HepG2 (cell line): ENCODE results near the gene LAMA5. TPM values are rescaled to one million over a fixed set of nuclear protein-coding genes. Genes with fewer than 3 reads are reported as not detected.

Experiments used
- CTCF ChIP-seq: sonication (generic); formaldehyde crosslinking; IDR thresholded peaks from 2 replicates; pipeline ENCODE4 v1.5.0; 2020; ENCODE audit warnings: mild to moderate bottlenecking, missing genetic modification reagents, moderate library complexity
- DZIP1 ChIP-seq: sonication (generic); formaldehyde crosslinking; IDR thresholded peaks from 2 replicates; pipeline ENCODE4 v1.5.0; 2020; ENCODE audit warnings: mild to moderate bottlenecking, missing genetic modification reagents
- EP300 ChIP-seq, 3 experiments: sonication (generic) in 1 of 3; formaldehyde crosslinking in 1 of 3; IDR thresholded peaks; 2 replicates each; pipeline versions ENCODE4 v1.5.1 to v1.6.1; 2011 to 2020; ENCODE audit warnings: low read depth in 2 of 3, low read length in 2 of 3, borderline replicate concordance in 1 of 3, improper control_type of control experiment in 1 of 3, mild to moderate bottlenecking in 1 of 3, missing genetic modification reagents in 1 of 3, moderate library complexity in 1 of 3
- FOXK1 ChIP-seq: sonication (generic); formaldehyde crosslinking; IDR thresholded peaks from 2 replicates; pipeline ENCODE4 v1.4.0; 2020; ENCODE audit warnings: low read depth, missing genetic modification reagents, borderline replicate concordance
- GABPB1 ChIP-seq: IDR thresholded peaks from 2 replicates; pipeline ENCODE4 v1.6.1; 2016; ENCODE audit warnings: mild to moderate bottlenecking, missing genetic modification reagents, moderate library complexity, missing compliant biosample characterization
- GPN1 ChIP-seq: sonication (generic); formaldehyde crosslinking; IDR thresholded peaks from 2 replicates; pipeline ENCODE4 v1.5.1; 2020; ENCODE audit warnings: missing genetic modification reagents, borderline replicate concordance
- HNRNPUL1 ChIP-seq: fragments of 200-400 bp; formaldehyde crosslinking; IDR thresholded peaks from 2 replicates; pipeline ENCODE4 v1.6.1; 2017; ENCODE audit warnings: low read depth, mild to moderate bottlenecking, low read length, moderate library complexity
- POLR2G ChIP-seq: fragments of 200-400 bp; formaldehyde crosslinking; IDR thresholded peaks from 2 replicates; pipeline ENCODE4 v1.6.1; 2018; ENCODE audit warnings: mild to moderate bottlenecking, low read depth, low read length, moderate library complexity
- STAG1 ChIP-seq: sonication (generic); formaldehyde crosslinking; IDR thresholded peaks from 2 replicates; pipeline ENCODE4 v1.4.0; 2020; ENCODE audit warnings: missing genetic modification reagents
- TERF1 ChIP-seq: sonication (generic); formaldehyde crosslinking; IDR thresholded peaks from 2 replicates; pipeline ENCODE4 v1.8.0; 2022; ENCODE audit warnings: mild to moderate bottlenecking, missing genetic modification reagents, moderate library complexity
- TMF1 ChIP-seq: sonication (generic); formaldehyde crosslinking; IDR thresholded peaks from 2 replicates; pipeline ENCODE4 v1.8.1; 2022; ENCODE audit warnings: low read depth, missing genetic modification reagents
- TP53 ChIP-seq: sonication (generic); formaldehyde crosslinking; conservative IDR thresholded peaks from 2 replicates; pipeline ENCODE4 v1.4.0; 2020; ENCODE audit warnings: missing genetic modification reagents
- ZFP91 ChIP-seq: sonication (generic); formaldehyde crosslinking; IDR thresholded peaks from 2 replicates; pipeline ENCODE4 v1.9.0; 2022; ENCODE audit warnings: missing genetic modification reagents, mild to moderate bottlenecking, borderline replicate concordance
- ZNF121 ChIP-seq: sonication (generic); formaldehyde crosslinking; IDR thresholded peaks from 2 replicates; pipeline ENCODE4 v1.5.0; 2020; ENCODE audit warnings: mild to moderate bottlenecking, missing genetic modification reagents
- ZNF124 ChIP-seq: sonication (generic); formaldehyde crosslinking; IDR thresholded peaks from 2 replicates; pipeline ENCODE4 v1.4.0; 2020; ENCODE audit warnings: missing genetic modification reagents
- ZNF234 ChIP-seq: sonication (generic); formaldehyde crosslinking; conservative IDR thresholded peaks from 2 replicates; pipeline ENCODE4 v1.5.1; 2020; ENCODE audit warnings: mild to moderate bottlenecking, missing genetic modification reagents
- ZNF274 ChIP-seq: sonication (generic); formaldehyde crosslinking; IDR thresholded peaks from 2 replicates; pipeline ENCODE4 v1.5.1; 2020; ENCODE audit warnings: mild to moderate bottlenecking, missing genetic modification reagents
- ZNF7 ChIP-seq: IDR thresholded peaks from 2 replicates; pipeline ENCODE4 v1.6.1; 2016; ENCODE audit warnings: missing biosample characterization, missing genetic modification reagents
- ZNF891 ChIP-seq: sonication (generic); formaldehyde crosslinking; IDR thresholded peaks from 2 replicates; pipeline ENCODE4 v1.5.0; 2020; ENCODE audit warnings: mild to moderate bottlenecking, missing genetic modification reagents
- ZSCAN21 ChIP-seq: sonication (generic); formaldehyde crosslinking; IDR thresholded peaks from 2 replicates; pipeline ENCODE4 v1.8.0; 2022; ENCODE audit warnings: mild to moderate bottlenecking, missing genetic modification reagents, moderate library complexity, borderline replicate concordance
- ZSCAN25 ChIP-seq: sonication (generic); formaldehyde crosslinking; IDR thresholded peaks from 2 replicates; pipeline ENCODE4 v1.8.0; 2022; ENCODE audit warnings: mild to moderate bottlenecking, missing genetic modification reagents
- polyA plus RNA-seq, 8 experiments: library from polyadenylated mRNA; depleted of rRNA in 3 of 8; stranded (reverse) in 7 of 8; unstranded in 1 of 8; fragments of >200 nt; fragmentation: Illumina TruSeq in 4 of 8; extraction: Trizol in 4 of 8; gene quantifications; 2 replicates each; pipeline versions ENCODE4 v1.2.1 to v1.2.3, GENCODE V29; 2011 to 2016; ENCODE audit warnings: low read depth in 4 of 8, missing spikeins in 1 of 8, mixed read lengths in 1 of 8; ENCODE audit not compliant: insufficient read depth in 1 of 8
- total RNA-seq, 5 experiments: library from RNA; depleted of rRNA; stranded (reverse); fragments of >200 nt; fragmentation: Illumina TruSeq; extraction: Trizol; gene quantifications; 2 replicates each; pipeline ENCODE4 v1.2.3, GENCODE V29; 2016; ENCODE audit warnings: low read depth in 1 of 5

Gene LAMA5
- total and polyA plus RNA-seq, 2 of the 13 experiments (the other 11 are each of a cell fraction or from before 2014, with no cell fraction given) = 21.0 to 44.7 TPM

GRCh38 chr20:62363920-62364851, 2.9 kb downstream of the LAMA5 start (continued):
- TF ChIP-seq TP53 (CRISPR knock-in tag) = no peak
- TF ChIP-seq ZNF891 (CRISPR knock-in tag) = 0 out of 2 replicates have a peak, but pooled peaks have one; percentile 24
- peak; percentile 86; the same call in 1 of the 2 replicates for TF ChIP-seq TERF1 (CRISPR knock-in tag)
- TF ChIP-seq STAG1 (CRISPR knock-in tag) = peak; percentile 20; the same call in 1 of the 2 replicates
- TF ChIP-seq ZFP91 (CRISPR knock-in tag) = no peak; the same call in 1 of the 2 replicates
- no peak for TF ChIP-seq TMF1
- peak; percentile 58 for TF ChIP-seq CTCF (CRISPR knock-in tag)
- TF ChIP-seq HNRNPUL1 = no peak
- TF ChIP-seq ZNF121 (CRISPR knock-in tag) = no peak
- TF ChIP-seq ZNF124 (CRISPR knock-in tag) = no peak
- peak; percentile 65; the same call in 1 of the 2 replicates for TF ChIP-seq DZIP1 (CRISPR knock-in tag)
- TF ChIP-seq ZNF234 (CRISPR knock-in tag) = no peak
- peak; percentile 21; the same call in 1 of the 2 replicates for TF ChIP-seq GABPB1
- no peak for TF ChIP-seq GPN1 (CRISPR knock-in tag)
- TF ChIP-seq ZNF274 (CRISPR knock-in tag) = 0 out of 2 replicates have a peak, but pooled peaks have one; percentile 49
- no peak for TF ChIP-seq ZNF7 (CRISPR knock-in tag)
- TF ChIP-seq EP300 (IDR thresholded peaks at IDR 0.05; ENCODE audit: low read depth in 2 of 2, low read length in 2 of 2) = no peak
- TF ChIP-seq EP300 (CRISPR knock-in tag; IDR thresholded peaks at IDR 0.05; ENCODE audit: borderline replicate concordance) = no peak
- peak; percentile 28; the same call in 1 of the 2 replicates for TF ChIP-seq ZSCAN21 (CRISPR knock-in tag)
- TF ChIP-seq FOXK1 (CRISPR knock-in tag) = no peak
- no peak; the same call in 1 of the 2 replicates for TF ChIP-seq POLR2G
- TF ChIP-seq ZSCAN25 (CRISPR knock-in tag) = 0 out of 2 replicates have a peak, but pooled peaks have one; percentile 54
